HG03064 (cell line): ENCODE measurements around the gene ASB8.

Source experiments
- ATAC-seq: cut with Tn5 transposase; IDR thresholded peaks from one replicate; pipeline ENCODE4 v1.9.1; 2021; ENCODE audit warnings: low read depth; ENCODE audit not compliant: unreplicated experiment

ASB8 gene

GRCh38 chr12:48106681-48107613, 50.4 kb downstream of the ASB8 start:
- ATAC-seq: no peak

DNA sequence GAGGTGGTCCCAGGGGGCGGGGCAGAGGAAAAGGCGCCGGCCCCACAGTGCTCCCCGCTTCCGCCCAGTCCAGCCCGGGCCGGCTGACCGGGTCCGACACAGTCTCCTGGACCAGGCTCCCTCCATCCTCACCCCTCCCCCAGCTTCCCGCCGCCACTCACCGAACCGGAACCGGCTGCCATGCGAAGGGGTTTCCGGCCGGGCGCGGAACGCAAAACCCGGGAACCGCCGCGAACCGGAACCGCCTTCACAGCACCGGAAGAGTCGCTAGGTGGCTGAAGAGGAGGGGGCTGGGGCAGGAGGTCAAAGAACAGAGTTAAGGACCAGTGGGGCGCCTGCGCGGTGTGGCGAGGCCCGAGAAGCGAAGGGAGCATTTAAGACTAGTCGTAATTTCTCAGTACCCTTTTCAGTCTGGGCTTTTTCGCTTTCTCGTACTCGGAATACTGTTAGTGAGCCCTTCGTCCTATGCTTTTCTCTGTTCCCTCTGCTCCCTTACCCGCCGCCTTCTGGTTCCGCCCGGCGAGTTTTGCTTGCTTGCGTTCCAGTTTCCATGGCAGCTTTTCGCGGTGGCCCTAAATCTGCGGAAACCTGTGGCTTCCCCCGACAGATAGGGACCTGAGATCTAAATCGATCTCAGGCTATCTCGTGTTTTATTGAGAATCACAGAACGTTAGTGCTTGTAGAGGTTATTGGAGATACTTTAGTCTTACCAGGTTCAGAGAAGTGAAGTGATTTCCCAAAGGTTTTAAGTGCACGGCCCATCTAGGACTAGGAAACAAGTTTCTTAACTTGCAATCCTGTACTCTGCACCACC, 51.2 kb downstream of the ASB8 start, which contains the start of gene SENP1:
Gene SENP1, minus strand, starts transcription at position 213 of the 814 bp plus-strand sequence. CDS start 4,607 bp downstream, outside the sequence.
- ATAC-seq: peak; percentile 49

- ATAC-seq: peak; percentile 18
Observed at GRCh38 chr12:48105321-48105866, 51.9 kb downstream of the ASB8 start.

GRCh38 chr12:48104531-48104930, 52.8 kb downstream of the ASB8 start:
- no peak for ATAC-seq
